ENCODE data around the gene CTNND2. TPM values are rescaled to one million over a fixed set of nuclear protein-coding genes. Genes with fewer than 3 reads are reported as not detected.
A peak's percentile ranks its signal among the peaks of the same experiment; 100 is the strongest.

CTNND2 gene
- total RNA-seq, 1 donor from 2014 or later = 40.0 TPM

GRCh38 chr5:10975945-10976344, 928.3 kb downstream of the CTNND2 start:
- peaks cover 31% of the 10 kb centered on the region for H3K36me3 Mint-ChIP-seq (ENCODE audit: low read depth)
- H3K4me3 Mint-ChIP-seq = no peak overlapping the region
- H3K4me1 Mint-ChIP-seq = no peaks in the 10 kb centered on the region
- TF ChIP-seq, protein P1, sequence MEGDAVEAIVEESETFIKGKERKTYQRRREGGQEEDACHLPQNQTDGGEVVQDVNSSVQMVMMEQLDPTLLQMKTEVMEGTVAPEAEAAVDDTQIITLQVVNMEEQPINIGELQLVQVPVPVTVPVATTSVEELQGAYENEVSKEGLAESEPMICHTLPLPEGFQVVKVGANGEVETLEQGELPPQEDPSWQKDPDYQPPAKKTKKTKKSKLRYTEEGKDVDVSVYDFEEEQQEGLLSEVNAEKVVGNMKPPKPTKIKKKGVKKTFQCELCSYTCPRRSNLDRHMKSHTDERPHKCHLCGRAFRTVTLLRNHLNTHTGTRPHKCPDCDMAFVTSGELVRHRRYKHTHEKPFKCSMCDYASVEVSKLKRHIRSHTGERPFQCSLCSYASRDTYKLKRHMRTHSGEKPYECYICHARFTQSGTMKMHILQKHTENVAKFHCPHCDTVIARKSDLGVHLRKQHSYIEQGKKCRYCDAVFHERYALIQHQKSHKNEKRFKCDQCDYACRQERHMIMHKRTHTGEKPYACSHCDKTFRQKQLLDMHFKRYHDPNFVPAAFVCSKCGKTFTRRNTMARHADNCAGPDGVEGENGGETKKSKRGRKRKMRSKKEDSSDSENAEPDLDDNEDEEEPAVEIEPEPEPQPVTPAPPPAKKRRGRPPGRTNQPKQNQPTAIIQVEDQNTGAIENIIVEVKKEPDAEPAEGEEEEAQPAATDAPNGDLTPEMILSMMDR (conservative IDR thresholded peaks at IDR 0.05) = no peak
- H3K27me3 Mint-ChIP-seq (ENCODE audit: low read depth) = no peaks in the 10 kb centered on the region
- peak overlapping the region; percentile 13 for H3K27ac Mint-ChIP-seq (ENCODE audit: unreplicated experiment)
- H3K9me3 Mint-ChIP-seq = peaks cover 2% of the 10 kb centered on the region
- no peak for DNase-seq (ENCODE audit: low read depth, low spot score)

- no peak overlapping the region for H3K27ac Mint-ChIP-seq (ENCODE audit: unreplicated experiment)
- peaks cover 2% of the 10 kb centered on the region for H3K9me3 Mint-ChIP-seq
- peaks cover 3% of the 10 kb centered on the region for H3K4me1 Mint-ChIP-seq
- H3K27me3 Mint-ChIP-seq (ENCODE audit: low read depth) = no peaks in the 10 kb centered on the region
- no peak for DNase-seq (ENCODE audit: low read depth, low spot score)
- TF ChIP-seq, protein P1 (conservative IDR thresholded peaks at IDR 0.05) = no peak
- peaks cover 28% of the 10 kb centered on the region for H3K36me3 Mint-ChIP-seq (ENCODE audit: low read depth)
- no peak overlapping the region for H3K4me3 Mint-ChIP-seq
Observed at GRCh38 chr5:10974850-10975249, 929.4 kb downstream of the CTNND2 start.

DNA sequence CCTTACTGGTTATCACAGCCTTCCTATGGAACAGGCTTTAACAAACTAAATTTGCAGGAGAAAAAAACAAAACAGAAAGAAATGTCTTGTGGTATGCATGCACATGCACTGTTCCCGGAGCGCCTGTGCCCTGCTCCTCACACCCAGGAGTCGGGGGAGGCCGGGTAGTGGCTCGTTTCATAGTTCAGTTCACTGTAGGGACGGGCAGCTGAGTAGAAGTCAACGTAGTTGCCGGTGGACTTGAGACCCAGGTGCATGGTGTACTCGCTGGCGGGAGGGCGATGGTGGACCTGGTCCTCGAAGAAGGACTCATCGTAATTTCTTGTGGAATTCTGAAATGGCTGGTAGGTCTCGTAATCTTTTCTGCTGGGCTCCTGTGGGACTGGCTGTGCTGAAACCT, 930.9 kb downstream of the CTNND2 start:
- no peak for DNase-seq (ENCODE audit: low read depth, low spot score)
- H3K27me3 Mint-ChIP-seq (ENCODE audit: low read depth) = no peaks in the 10 kb centered on the region
- peaks cover 28% of the 10 kb centered on the region for H3K36me3 Mint-ChIP-seq (ENCODE audit: low read depth)
- H3K27ac Mint-ChIP-seq (ENCODE audit: unreplicated experiment) = no peak overlapping the region
- H3K4me3 Mint-ChIP-seq = no peak overlapping the region
- peaks cover 10% of the 10 kb centered on the region for H3K4me1 Mint-ChIP-seq
- peaks cover 2% of the 10 kb centered on the region for H3K9me3 Mint-ChIP-seq
- TF ChIP-seq, protein P1 (conservative IDR thresholded peaks at IDR 0.05) = no peak

DNA sequence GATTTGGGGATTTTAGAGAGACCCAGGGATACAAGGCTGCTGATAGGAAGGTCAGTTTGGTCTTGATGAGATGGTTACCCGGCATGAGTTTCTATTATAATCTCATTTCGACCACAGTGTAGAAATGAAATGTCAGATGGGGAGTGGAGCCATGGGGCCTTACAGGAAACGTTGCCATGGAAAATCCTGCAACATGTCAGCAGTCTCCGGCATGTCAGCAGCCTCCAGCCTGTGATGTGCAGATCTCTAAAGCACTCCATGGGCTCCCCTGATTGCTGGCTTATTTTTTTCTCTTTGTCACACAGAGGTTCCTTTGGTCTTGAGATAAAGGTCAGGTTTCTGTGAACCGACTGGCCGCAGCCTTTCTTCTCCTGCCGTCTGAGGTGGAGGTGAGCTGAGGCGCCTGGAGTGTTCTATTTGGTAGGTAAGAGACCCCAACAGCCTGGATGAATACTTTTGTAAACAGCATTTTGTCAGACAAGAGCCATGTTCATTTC, 934.5 kb downstream of the CTNND2 start:
- peaks cover 7% of the 10 kb centered on the region for H3K27me3 Mint-ChIP-seq (ENCODE audit: low read depth)
- H3K36me3 Mint-ChIP-seq (ENCODE audit: low read depth) = peaks cover 22% of the 10 kb centered on the region

DNA sequence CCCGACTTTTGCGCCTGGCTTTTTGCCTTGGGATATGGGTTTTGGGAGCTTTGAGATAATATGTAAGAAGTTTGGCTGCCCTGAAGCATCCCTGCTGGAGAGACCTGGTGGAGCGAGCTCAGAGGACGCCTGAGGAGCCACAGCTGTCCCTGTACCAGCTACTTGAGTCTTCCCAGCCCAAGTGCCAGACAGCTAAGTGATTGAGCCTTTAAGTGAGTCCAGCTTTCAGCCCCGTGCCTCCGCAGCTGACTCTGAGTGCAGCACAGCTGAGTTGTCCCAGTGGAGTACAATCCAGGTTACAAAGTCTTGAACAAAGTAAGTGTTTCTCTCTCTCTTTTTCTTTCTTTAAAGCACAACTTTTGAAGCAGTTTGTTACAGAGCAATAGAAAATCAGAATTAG, 939.4 kb downstream of the CTNND2 start:
- peaks cover 7% of the 10 kb centered on the region for H3K27me3 Mint-ChIP-seq (ENCODE audit: low read depth)
- DNase-seq (ENCODE audit: low read depth, low spot score) = no peak
- H3K36me3 Mint-ChIP-seq (ENCODE audit: low read depth) = peaks cover 6% of the 10 kb centered on the region
- no peak overlapping the region for H3K4me3 Mint-ChIP-seq
- no peak overlapping the region for H3K27ac Mint-ChIP-seq (ENCODE audit: unreplicated experiment)
- peaks cover 11% of the 10 kb centered on the region for H3K9me3 Mint-ChIP-seq
- peaks cover 7% of the 10 kb centered on the region for H3K4me1 Mint-ChIP-seq
- TF ChIP-seq, protein P1 (conservative IDR thresholded peaks at IDR 0.05) = no peak

More for the DNA sequence above, 934.5 kb downstream of the CTNND2 start:
- TF ChIP-seq, protein P1 (conservative IDR thresholded peaks at IDR 0.05) = no peak
- H3K9me3 Mint-ChIP-seq = peaks cover 4% of the 10 kb centered on the region
- no peak overlapping the region for H3K27ac Mint-ChIP-seq (ENCODE audit: unreplicated experiment)
- no peak overlapping the region for H3K4me3 Mint-ChIP-seq
- DNase-seq (ENCODE audit: low read depth, low spot score) = no peak
- H3K4me1 Mint-ChIP-seq = peaks cover 10% of the 10 kb centered on the region
